HEK293T (cell line): ENCODE measurements around the gene MYO5B.

Experiments
- CTCF ChIA-PET: fragments of 350-600 bp; formaldehyde crosslinking; extraction: SDS; loops from one replicate; lab custom pipeline; 2021; ENCODE audit warnings: antibody characterized with exemption, inconsistent platforms; lab: Yijun Ruan, JAX
- POLR2A ChIA-PET: fragments of 350-600 bp; formaldehyde crosslinking; extraction: SDS; loops from one replicate; lab custom pipeline; 2020; ENCODE audit warnings: antibody characterized with exemption, inconsistent platforms; lab: Yijun Ruan, JAX
- DNase-seq: peaks from one replicate; pipeline ENCODE4 v3.0.0; 2012; ENCODE audit warnings: mixed read lengths; ENCODE audit errors: extremely low spot score
- ARNT ChIP-seq: fragments of 450-650 bp; IDR thresholded peaks from 2 replicates; pipeline ENCODE4 v1.6.1; 2017; ENCODE audit warnings: mild to moderate bottlenecking
- BHLHE40 ChIP-seq: fragments of 450-650 bp; IDR thresholded peaks from 2 replicates; pipeline ENCODE4 v1.6.1; 2016; ENCODE audit warnings: mild to moderate bottlenecking, moderate library complexity, borderline replicate concordance
- CTBP1 ChIP-seq: fragments of 450-650 bp; IDR thresholded peaks from 2 replicates; pipeline ENCODE4 v1.6.1; 2016; ENCODE audit warnings: borderline replicate concordance
- ELF4 ChIP-seq: fragments of 450-650 bp; IDR thresholded peaks from 2 replicates; pipeline ENCODE4 v1.6.1; 2017; ENCODE audit warnings: antibody characterized with exemption
- FOXA1 ChIP-seq: fragments of 450-650 bp; IDR thresholded peaks from 2 replicates; pipeline ENCODE4 v1.6.1; 2016; ENCODE audit warnings: mild to moderate bottlenecking
- FOXK2 ChIP-seq: fragments of 450-650 bp; IDR thresholded peaks from 2 replicates; pipeline ENCODE4 v1.6.1; 2016; ENCODE audit warnings: mild to moderate bottlenecking
- FOXM1 ChIP-seq: fragments of 450-650 bp; IDR thresholded peaks from 2 replicates; pipeline ENCODE4 v1.6.1; 2017; ENCODE audit warnings: mild to moderate bottlenecking, borderline replicate concordance
- HDGF ChIP-seq: fragments of 450-650 bp; IDR thresholded peaks from 2 replicates; pipeline ENCODE4 v1.6.1; 2017; ENCODE audit warnings: antibody characterized with exemption, borderline replicate concordance
- L3MBTL2 ChIP-seq: fragments of 450-650 bp; conservative IDR thresholded peaks from 2 replicates; pipeline ENCODE4 v1.6.1; 2016; ENCODE audit warnings: mild to moderate bottlenecking
- LEF1 ChIP-seq: fragments of 450-650 bp; IDR thresholded peaks from 2 replicates; pipeline ENCODE4 v1.6.1; 2017; ENCODE audit warnings: mild to moderate bottlenecking, borderline replicate concordance
- NFRKB ChIP-seq: fragments of 450-650 bp; IDR thresholded peaks from 2 replicates; pipeline ENCODE4 v1.6.1; 2016; ENCODE audit warnings: mild to moderate bottlenecking, moderate library complexity
- SP1 ChIP-seq: fragments of 450-650 bp; IDR thresholded peaks from 2 replicates; pipeline ENCODE4 v1.6.1; 2017
- SUZ12 ChIP-seq: fragments of 450-650 bp; IDR thresholded peaks from 2 replicates; pipeline ENCODE4 v1.6.1; 2016; ENCODE audit warnings: mild to moderate bottlenecking
- TARDBP ChIP-seq: fragments of 450-650 bp; IDR thresholded peaks from 2 replicates; pipeline ENCODE4 v1.6.1; 2016
- ZNF384 ChIP-seq: fragments of 450-650 bp; IDR thresholded peaks from 2 replicates; pipeline ENCODE4 v1.6.1; 2016
- TF ChIP-seq, protein P1 (sequence below): fragments of 450-650 bp; IDR thresholded peaks from 2 replicates; pipeline ENCODE4 v1.6.1; 2016

MYO5B gene

DNA sequence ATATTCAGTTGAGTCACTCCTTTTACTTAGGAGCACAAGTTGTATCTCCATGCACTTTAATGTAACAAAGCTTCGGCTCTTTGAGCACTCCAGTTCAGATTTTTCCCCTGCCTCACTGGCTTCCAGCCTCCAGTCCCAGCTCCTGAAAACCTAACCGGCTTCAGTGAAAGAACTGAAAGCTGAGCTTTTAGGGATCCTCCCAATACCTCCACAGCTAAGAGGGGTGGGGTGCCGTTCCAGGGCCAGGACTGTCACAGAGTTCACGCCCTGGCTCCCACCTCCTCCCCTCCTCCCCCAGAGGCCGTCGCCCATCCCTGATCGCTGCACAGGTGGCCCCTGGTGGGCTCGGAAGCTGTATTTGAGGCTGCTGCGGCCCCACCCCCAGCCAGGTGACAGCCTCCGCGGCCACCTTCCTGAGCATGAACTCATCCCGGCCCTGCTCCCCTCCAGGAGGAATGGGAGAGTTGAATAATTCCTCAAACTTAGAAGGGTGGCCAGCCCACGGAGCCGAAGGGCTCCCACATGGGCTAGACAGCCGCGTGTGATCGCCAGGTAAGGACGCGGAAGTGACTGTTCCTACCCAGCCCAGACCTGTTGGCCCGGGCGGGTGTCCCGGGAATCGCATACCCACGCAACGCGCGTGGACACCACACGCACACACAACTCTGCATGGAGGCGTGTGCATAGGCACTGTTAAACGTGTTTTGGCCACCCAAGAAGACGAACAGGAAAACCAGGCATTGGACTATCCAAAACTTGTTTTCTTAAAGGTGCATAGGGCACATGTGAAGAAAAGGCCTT, 1.8 kb downstream of the MYO5B start:
- POLR2A ChIA-PET: no interaction called here
- TF ChIP-seq TARDBP: no peak
- TF ChIP-seq FOXM1: no peak
- no peak for TF ChIP-seq SP1
- no peak for TF ChIP-seq FOXK2
- no peak for TF ChIP-seq ARNT
- TF ChIP-seq HDGF: no peak
- no peak for TF ChIP-seq L3MBTL2
- TF ChIP-seq, protein P1, sequence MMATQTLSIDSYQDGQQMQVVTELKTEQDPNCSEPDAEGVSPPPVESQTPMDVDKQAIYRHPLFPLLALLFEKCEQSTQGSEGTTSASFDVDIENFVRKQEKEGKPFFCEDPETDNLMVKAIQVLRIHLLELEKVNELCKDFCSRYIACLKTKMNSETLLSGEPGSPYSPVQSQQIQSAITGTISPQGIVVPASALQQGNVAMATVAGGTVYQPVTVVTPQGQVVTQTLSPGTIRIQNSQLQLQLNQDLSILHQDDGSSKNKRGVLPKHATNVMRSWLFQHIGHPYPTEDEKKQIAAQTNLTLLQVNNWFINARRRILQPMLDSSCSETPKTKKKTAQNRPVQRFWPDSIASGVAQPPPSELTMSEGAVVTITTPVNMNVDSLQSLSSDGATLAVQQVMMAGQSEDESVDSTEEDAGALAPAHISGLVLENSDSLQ: no peak
- TF ChIP-seq ZNF384: no peak
- TF ChIP-seq SUZ12: no peak
- TF ChIP-seq FOXA1: no peak
- no peak for TF ChIP-seq CTBP1
- TF ChIP-seq BHLHE40: no peak
- no peak for TF ChIP-seq LEF1
- TF ChIP-seq ELF4: no peak
- TF ChIP-seq NFRKB: no peak
- no peak for DNase-seq
- CTCF ChIA-PET: no interaction called here

DNA sequence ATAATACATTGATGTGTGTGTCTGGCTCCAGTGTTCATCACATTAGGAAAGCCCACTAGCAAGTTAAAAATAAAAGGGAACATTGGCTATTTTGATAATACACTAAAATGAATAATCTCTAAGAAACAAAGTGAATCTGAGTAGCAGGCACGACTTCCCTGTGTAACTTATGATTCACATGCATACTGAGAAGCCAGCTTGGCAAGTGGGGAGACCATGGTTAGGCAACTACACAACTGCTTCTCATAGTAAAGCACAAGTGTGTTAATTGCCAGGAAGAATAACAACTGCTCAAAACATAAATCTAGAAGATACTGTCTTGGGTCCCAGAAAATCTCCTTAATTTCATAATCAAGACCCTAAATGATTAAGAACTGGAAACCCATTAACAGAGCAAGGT, 4.0 kb downstream of the MYO5B start:
- TF ChIP-seq FOXA1 (no peak), HDGF (no peak), BHLHE40 (no peak), CTBP1 (no peak), NFRKB (no peak), TARDBP (no peak), FOXM1 (no peak), SP1 (no peak), L3MBTL2 (no peak), ELF4 (no peak), ARNT (no peak)
- TF ChIP-seq, protein P1: no peak
- DNase-seq: no peak
- ChIA-PET POLR2A (no interaction called here), CTCF (no interaction called here)

DNA sequence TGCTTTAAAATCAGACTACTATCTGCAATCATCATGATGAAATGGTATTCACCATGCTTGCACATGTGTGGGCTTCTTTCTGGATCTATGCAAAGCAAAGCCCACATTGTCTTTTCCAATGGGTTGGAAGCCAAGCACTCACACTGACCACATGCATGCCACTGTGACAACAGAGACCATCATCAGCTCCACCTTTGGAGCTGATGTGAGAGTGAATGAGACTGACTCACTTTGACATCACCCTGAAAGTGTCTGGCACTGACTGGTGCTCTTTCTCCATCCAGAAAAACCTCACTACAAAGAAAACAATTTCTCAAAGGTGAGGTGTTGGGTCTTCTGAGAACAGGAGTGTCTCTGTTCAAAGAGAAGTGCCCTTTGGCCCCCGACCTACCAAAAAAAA, 4.7 kb downstream of the MYO5B start:
- DNase-seq: no peak
- CTCF ChIA-PET: no interaction called here
- TF ChIP-seq ARNT (no peak), TARDBP (no peak), CTBP1 (no peak), ZNF384 (no peak), LEF1 (no peak), FOXA1 (no peak), L3MBTL2 (no peak), FOXM1 (no peak), HDGF (no peak), SP1 (no peak), NFRKB (no peak), BHLHE40 (no peak)
- POLR2A ChIA-PET: no interaction called here

DNA sequence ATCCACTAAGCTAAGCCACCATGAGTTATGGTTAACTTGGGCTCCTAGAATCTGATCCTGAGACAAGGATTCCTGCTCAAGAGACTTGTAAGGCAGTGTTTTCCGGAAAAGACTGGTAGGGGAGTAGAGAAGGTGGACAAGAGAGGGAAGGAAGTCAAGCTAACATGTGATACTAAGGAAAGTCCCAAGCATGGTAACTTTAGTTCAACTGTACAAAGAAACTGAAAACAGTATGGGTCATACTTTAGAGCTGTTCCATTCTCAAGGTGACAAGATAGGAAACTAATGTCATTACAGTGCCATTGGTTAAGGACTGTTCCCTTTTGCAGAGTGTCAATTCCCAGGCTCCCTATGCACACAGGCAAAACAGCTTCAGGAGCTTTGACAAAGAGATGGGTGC, 5.8 kb downstream of the MYO5B start:
- no peak for DNase-seq
- ChIA-PET CTCF (no interaction called here), POLR2A (no interaction called here)
- TF ChIP-seq ELF4 (no peak), L3MBTL2 (no peak), FOXM1 (no peak), LEF1 (no peak), ARNT (no peak), SUZ12 (no peak), BHLHE40 (no peak), FOXK2 (no peak), NFRKB (no peak), ZNF384 (no peak), FOXA1 (no peak), CTBP1 (no peak), HDGF (no peak)
- TF ChIP-seq, protein P1: no peak

DNA sequence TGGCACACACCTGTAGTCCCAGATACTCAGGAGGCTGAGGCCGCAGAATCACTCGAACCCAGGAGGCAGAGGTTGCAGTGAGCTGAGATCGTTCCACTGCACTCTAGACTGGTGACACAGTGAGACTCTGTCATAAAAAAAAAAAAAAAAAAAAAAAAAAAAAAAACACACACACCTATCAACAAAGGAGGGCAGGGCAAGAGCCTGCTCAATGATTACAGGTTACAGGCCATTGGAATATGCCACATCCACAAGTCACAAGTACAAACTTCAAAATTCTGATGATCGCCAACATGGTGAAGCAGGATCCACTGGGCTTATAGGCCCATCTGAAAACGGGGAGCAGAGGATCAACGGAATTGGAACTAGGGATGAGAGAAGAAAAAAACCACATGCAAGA, 6.3 kb downstream of the MYO5B start:
- DNase-seq: no peak
- no peak for TF ChIP-seq SP1
- no peak for TF ChIP-seq FOXM1
- ChIA-PET CTCF (no interaction called here), POLR2A (no interaction called here)

DNA sequence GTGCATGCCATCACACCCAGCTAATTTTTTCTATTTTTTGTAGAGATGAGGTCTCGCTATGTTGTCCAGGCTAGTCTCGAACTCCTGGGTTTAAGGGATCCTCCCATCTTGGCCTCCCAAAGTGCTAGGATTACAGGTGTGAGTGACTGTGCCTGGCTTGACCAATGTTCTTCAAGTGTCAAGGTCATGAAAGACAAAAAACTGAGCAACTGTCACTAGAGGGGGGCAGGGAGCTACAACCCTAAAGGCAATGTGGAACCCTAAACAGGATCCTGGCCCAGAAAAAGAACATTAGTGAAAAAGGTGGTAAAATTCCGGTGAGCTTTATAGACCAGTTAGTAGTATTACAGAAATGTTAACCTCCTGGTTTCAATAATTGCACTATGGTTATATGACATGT, 7.3 kb downstream of the MYO5B start:
- no peak for DNase-seq
- CTCF ChIA-PET: no interaction called here
- POLR2A ChIA-PET: no interaction called here
- TF ChIP-seq HDGF: no peak
- no peak for TF ChIP-seq LEF1
- no peak for TF ChIP-seq L3MBTL2
- no peak for TF ChIP-seq ELF4
- no peak for TF ChIP-seq NFRKB
- no peak for TF ChIP-seq ARNT
- no peak for TF ChIP-seq FOXK2
- TF ChIP-seq TARDBP: no peak
- TF ChIP-seq CTBP1: no peak
- no peak for TF ChIP-seq FOXM1
- TF ChIP-seq SP1: no peak
- TF ChIP-seq BHLHE40: no peak
- no peak for TF ChIP-seq FOXA1
- TF ChIP-seq, protein P1: no peak
- TF ChIP-seq SUZ12: no peak
